A673 (cell line): ENCODE measurements around the gene SMIM24.

ENCODE experiments used
- CTCF ChIP-seq: fragments of 300-800, 200-600 bp; sonication (generic); conservative IDR thresholded peaks from 2 replicates; pipeline ENCODE4 v1.5.1; 2017; ENCODE audit warnings: low read depth, mild to moderate bottlenecking, antibody characterized with exemption, low read length, moderate library complexity, mixed read lengths
- EZH2 ChIP-seq: fragments of 200-600 bp; sonication (generic); IDR thresholded peaks from 2 replicates; pipeline ENCODE4 v1.6.1; 2017; ENCODE audit warnings: borderline replicate concordance, low read depth, mild to moderate bottlenecking, mixed read lengths, antibody characterized with exemption, low read length; ENCODE audit not compliant: poor library complexity, severe bottlenecking

DNA sequence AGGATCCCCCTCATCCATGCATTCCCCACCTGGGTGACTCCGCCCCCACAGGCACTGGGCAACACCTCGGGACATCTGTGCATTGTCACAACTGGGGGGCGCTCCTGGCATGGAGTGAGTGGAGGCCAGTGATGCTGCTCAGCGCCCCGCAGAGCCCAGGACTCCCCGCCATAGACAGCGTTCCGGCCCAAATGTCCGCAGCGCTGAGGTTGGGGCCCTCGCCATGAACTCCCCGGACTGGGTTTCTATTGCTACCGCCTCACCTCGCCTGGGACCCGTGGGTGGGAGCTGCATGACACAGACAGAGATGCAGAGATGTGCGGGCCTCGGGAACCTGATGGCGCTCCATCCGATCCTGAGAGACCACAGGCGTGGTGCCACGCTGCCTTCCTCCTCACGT, 30.4 kb upstream of the SMIM24 start:
- TF ChIP-seq CTCF, result no peak
- no peak for TF ChIP-seq EZH2
